ENCODE results near the gene SMTNL1. TPM values are rescaled to one million over a fixed set of nuclear protein-coding genes. Genes with fewer than 3 reads are reported as not detected.

The SMTNL1 gene
- total RNA-seq, 1 donor from 2014 or later, result not detected

DNA sequence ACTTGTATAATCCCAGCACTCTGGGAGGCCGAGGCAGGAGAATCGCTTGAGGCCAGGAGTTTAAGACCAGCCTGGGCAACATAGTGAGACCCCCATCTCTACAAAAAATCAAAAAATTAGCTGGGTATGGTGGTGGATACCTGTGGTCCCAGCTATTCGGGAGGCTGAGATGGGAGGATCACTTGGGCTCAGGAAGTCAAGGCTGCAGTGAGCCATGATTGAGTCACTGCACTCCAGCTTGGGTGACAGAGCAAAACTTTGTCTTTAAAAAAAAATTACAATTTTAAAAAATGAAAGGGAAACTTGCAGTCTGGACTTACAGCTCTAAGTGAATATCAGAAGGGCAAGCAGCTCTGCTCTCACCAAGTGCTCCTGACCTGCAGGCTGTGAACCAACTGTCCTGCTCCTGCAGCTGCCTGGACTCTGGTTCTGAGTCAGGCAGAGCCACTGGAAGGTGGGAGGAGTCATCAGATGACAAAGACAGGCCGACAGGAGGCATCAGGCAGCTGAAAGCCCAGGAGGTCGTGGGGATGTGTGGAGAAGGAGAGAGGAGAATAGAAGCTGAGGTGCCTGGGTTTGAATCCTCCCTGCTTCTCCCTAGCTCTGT lies 9.6 kb downstream of the SMTNL1 start:
- no peak overlapping the region for H3K27ac ChIP-seq (replicated peaks)
- H3K4me3 ChIP-seq, result no peak overlapping the region
- H3K27me3 ChIP-seq (ENCODE audit: low read depth), result no peaks in the 10 kb centered on the region
- H3K4me1 ChIP-seq, result no peaks in the 10 kb centered on the region
- intact Hi-C loops (cut with micrococcal nuclease), result no loop called here
- peaks cover 38% of the 10 kb centered on the region for H3K36me3 ChIP-seq
- TF ChIP-seq, protein P1, sequence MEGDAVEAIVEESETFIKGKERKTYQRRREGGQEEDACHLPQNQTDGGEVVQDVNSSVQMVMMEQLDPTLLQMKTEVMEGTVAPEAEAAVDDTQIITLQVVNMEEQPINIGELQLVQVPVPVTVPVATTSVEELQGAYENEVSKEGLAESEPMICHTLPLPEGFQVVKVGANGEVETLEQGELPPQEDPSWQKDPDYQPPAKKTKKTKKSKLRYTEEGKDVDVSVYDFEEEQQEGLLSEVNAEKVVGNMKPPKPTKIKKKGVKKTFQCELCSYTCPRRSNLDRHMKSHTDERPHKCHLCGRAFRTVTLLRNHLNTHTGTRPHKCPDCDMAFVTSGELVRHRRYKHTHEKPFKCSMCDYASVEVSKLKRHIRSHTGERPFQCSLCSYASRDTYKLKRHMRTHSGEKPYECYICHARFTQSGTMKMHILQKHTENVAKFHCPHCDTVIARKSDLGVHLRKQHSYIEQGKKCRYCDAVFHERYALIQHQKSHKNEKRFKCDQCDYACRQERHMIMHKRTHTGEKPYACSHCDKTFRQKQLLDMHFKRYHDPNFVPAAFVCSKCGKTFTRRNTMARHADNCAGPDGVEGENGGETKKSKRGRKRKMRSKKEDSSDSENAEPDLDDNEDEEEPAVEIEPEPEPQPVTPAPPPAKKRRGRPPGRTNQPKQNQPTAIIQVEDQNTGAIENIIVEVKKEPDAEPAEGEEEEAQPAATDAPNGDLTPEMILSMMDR (IDR thresholded peaks at IDR 0.05; ENCODE audit: borderline replicate concordance), result no peak
- H3K9me3 ChIP-seq (replicated peaks), result no peaks in the 10 kb centered on the region
- no peak for DNase-seq

DNA sequence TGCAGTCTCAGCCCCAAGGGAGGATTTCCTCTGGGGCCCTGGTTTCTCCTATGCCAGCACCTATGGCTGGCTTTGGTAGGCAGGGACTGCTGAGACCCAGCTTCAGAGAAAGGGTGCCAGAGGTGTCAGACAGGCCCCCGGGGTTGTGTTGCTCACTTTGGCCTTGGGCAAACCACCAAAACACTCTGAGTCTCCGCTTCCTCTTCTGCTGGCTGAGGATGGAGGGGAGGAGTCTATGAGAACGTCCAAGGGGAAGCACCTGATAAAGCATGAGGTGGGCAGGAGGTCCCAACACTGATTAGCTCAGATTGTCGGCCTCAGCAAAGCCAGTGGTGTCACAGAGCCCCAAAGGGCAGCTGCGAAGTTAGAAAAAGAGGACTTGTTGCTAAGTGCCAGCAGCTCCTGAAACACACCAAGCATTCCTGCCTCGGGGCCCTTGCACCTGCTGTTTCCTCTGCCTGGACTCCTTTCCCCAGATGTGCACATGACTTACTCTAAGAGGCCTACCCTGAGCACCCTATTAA lies 10.5 kb downstream of the SMTNL1 start:
- H3K4me1 ChIP-seq, result no peaks in the 10 kb centered on the region
- H3K9me3 ChIP-seq (replicated peaks), result no peaks in the 10 kb centered on the region
- H3K4me3 ChIP-seq, result no peak overlapping the region
- no peak for DNase-seq
- H3K27me3 ChIP-seq (ENCODE audit: low read depth), result no peaks in the 10 kb centered on the region
- H3K36me3 ChIP-seq, result peaks cover 44% of the 10 kb centered on the region
- intact Hi-C loops (cut with micrococcal nuclease), result no loop called here
- no peak overlapping the region for H3K27ac ChIP-seq (replicated peaks)
- TF ChIP-seq, protein P1 (IDR thresholded peaks at IDR 0.05; ENCODE audit: borderline replicate concordance), result no peak

DNA sequence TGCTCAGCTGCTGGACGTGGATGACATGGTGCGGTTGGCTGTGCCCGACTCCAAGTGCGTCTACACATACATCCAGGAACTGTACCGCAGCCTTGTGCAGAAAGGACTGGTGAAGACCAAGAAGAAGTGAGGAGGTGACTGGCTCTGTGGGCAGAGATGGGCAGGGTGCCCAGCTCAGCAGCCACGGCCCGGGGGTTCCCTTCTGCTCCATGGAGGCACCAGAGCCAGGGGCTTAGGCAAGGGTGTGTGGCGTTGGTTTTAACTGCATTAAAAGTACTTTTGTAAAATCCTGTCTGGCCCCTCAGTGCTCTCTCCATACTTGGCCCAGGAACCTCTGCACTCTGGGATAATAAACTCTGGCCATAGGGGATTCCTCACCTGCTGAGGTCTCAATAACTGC lies 12.6 kb downstream of the SMTNL1 start:
- H3K9me3 ChIP-seq (replicated peaks), result no peaks in the 10 kb centered on the region
- intact Hi-C loops (cut with micrococcal nuclease), result no loop called here
- H3K27ac ChIP-seq (replicated peaks), result no peak overlapping the region
- H3K27me3 ChIP-seq (ENCODE audit: low read depth), result no peaks in the 10 kb centered on the region
- TF ChIP-seq, protein P1 (IDR thresholded peaks at IDR 0.05; ENCODE audit: borderline replicate concordance), result no peak
- DNase-seq, result no peak
- H3K4me3 ChIP-seq, result no peak overlapping the region
- H3K4me1 ChIP-seq, result no peaks in the 10 kb centered on the region
- peaks cover 65% of the 10 kb centered on the region for H3K36me3 ChIP-seq

DNA sequence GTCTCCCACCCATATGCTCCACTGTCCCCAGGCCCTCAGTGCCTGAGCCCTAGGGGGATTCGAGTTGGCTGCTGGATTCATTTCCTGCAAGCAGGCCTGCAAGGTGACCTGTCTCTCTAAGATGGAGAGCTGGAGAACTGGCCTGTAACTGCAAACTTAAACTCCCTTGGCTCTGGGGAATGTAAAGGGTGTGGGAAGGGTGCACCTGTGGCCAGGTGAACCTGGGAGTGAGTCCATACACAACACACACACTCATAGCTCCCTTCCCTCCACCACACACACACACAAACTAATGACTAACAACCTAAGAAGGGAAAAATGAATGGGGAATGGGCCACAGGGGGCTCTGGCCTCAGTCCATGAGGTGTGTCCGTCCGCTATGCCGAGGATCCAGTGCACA lies 14.5 kb downstream of the SMTNL1 start:
- Histone ChIP-seq H3K27ac (replicated peaks) (no peak overlapping the region), H3K36me3 (peaks cover 85% of the 10 kb centered on the region), H3K9me3 (replicated peaks) (no peaks in the 10 kb centered on the region), H3K4me3 (no peak overlapping the region), H3K4me1 (no peaks in the 10 kb centered on the region), H3K27me3 (ENCODE audit: low read depth) (no peaks in the 10 kb centered on the region)
- TF ChIP-seq, protein P1 (IDR thresholded peaks at IDR 0.05; ENCODE audit: borderline replicate concordance), result no peak
- intact Hi-C loops (cut with micrococcal nuclease), result no loop called here
- DNase-seq, result no peak

DNA sequence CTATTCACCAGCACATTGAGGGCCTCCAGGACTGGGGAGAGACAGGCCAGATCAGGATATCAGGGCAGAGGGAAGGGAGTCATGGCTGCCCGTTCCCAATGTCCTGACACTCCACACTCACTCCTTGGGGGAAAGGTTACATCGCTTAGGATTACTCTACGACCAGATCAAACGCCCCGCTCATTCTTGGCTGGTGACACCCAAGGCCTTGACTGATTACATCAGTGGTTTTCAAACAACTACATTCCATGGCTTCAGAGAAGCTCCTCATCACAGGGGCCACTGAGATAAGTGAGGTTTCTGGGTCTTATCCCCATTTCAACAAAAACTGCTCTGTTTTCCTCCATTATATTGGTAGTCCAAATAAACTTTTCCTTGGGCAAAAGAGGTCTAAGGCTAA lies 15.1 kb downstream of the SMTNL1 start:
- intact Hi-C loops (cut with micrococcal nuclease), result no loop called here
- Histone ChIP-seq H3K4me1 (no peaks in the 10 kb centered on the region), H3K36me3 (peaks cover 90% of the 10 kb centered on the region), H3K27ac (replicated peaks) (no peak overlapping the region), H3K27me3 (ENCODE audit: low read depth) (no peaks in the 10 kb centered on the region), H3K4me3 (no peak overlapping the region), H3K9me3 (replicated peaks) (no peaks in the 10 kb centered on the region)
- DNase-seq, result no peak
- TF ChIP-seq, protein P1 (IDR thresholded peaks at IDR 0.05; ENCODE audit: borderline replicate concordance), result no peak
